ENCODE measurements around the gene MXRA8. TPM values are rescaled to one million over a fixed set of nuclear protein-coding genes. Genes with fewer than 3 reads are reported as not detected.
A peak's percentile ranks its signal among the peaks of the same experiment; 100 is the strongest.

The MXRA8 gene
- total RNA-seq, 4 donors from 2014 or later: 57.1 to 143 (median 106) TPM

DNA sequence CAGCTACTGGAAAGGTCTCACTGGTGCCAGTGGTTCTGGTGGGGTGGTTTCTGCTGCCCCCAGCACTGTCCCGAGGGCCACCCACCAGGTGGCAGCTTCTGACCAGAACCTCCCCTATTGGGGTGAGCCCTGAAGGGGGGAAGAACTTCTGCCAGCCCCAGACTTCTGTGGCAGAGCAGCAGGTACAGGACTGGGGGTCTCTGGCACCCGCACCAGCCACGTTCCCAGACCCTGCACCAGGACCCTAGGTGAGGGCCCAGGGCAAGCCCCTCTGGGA is 48.3 kb downstream of the MXRA8 start:
- Histone ChIP-seq H3K9me3 (no peaks in the 10 kb centered on the region), H3K4me3 (replicated peaks in 1 of 3) (no peak overlapping the region), H3K27me3 (no peaks in the 10 kb centered on the region), H3K27ac (no peak overlapping the region), H3K36me3 (peaks cover 38% of the 10 kb centered on the region in 2 donors), H3K4me1 (peaks cover 31% of the 10 kb centered on the region in 2 donors)
- intact Hi-C loops (cut with DNase I): no loop called here
- 56 to 100% methylated on average over 1 of the region's 3 CpGs for WGBS, 2 donors
- TF ChIP-seq, protein P1, sequence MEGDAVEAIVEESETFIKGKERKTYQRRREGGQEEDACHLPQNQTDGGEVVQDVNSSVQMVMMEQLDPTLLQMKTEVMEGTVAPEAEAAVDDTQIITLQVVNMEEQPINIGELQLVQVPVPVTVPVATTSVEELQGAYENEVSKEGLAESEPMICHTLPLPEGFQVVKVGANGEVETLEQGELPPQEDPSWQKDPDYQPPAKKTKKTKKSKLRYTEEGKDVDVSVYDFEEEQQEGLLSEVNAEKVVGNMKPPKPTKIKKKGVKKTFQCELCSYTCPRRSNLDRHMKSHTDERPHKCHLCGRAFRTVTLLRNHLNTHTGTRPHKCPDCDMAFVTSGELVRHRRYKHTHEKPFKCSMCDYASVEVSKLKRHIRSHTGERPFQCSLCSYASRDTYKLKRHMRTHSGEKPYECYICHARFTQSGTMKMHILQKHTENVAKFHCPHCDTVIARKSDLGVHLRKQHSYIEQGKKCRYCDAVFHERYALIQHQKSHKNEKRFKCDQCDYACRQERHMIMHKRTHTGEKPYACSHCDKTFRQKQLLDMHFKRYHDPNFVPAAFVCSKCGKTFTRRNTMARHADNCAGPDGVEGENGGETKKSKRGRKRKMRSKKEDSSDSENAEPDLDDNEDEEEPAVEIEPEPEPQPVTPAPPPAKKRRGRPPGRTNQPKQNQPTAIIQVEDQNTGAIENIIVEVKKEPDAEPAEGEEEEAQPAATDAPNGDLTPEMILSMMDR (IDR thresholded peaks at IDR 0.05): no peak
- no peak for TF ChIP-seq POLR2A (IDR thresholded peaks at IDR 0.05)
- no peak for DNase-seq

DNA sequence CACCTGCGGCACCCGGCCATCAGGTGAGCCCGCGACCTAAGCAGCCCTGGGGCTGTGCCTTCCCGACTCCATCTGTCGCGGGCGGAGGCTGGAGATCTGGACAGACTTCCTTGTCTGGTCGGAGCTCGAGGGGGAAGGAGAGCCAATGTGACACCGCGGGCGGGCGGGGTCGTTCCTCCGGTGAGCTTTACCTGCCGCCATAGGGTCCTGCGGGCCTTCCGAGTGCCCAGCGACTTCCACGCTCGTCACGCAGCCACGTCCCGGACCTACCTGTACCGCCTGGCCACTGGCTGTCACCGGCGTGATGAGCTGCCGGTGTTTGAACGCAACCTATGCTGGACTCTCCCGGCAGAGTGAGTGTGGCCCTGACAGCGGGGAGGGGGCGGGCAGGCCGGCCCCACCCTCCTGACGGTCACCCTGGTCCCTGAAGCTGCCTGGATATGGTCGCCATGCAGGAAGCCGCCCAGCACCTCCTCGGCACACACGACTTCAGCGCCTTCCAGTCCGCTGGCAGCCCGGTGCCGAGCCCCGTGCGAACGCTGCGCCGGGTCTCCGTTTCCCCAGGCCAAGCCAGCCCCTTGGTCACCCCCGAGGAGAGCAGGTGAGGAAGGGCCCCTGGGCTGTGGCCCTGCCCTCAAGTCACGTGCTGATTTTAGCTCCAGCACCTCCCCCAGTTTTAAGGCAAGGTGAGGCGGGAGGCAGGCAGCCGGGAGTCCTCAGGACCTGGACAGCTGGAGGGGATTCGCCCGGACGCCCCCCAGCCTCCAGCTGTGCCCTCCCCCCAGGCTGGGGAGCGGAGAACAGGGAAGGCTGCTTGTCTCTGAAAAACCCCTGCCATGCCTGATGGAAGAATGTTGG is 48.9 kb downstream of the MXRA8 start:
- Histone ChIP-seq H3K27me3 (no peaks in the 10 kb centered on the region), H3K4me3 (replicated peaks in 1 of 3) (peak overlapping the region; percentile 61 to 91 (median 85)), H3K4me1 (peaks cover 32 to 35% of the 10 kb centered on the region in 2 donors), H3K9me3 (no peaks in the 10 kb centered on the region), H3K27ac (peak overlapping the region in 1 of 3 donors; percentile 93), H3K36me3 (peaks cover 33 to 36% of the 10 kb centered on the region in 2 donors)
- DNase-seq: peak; percentile 42 to 57
- no peak for TF ChIP-seq POLR2A (IDR thresholded peaks at IDR 0.05)
- TF ChIP-seq, protein P1 (IDR thresholded peaks at IDR 0.05): no peak
- WGBS, 2 donors: 47 to 49% methylated on average over 31 to 36 of the region's 57 CpGs
- intact Hi-C loops (cut with DNase I): no loop called here

DNA sequence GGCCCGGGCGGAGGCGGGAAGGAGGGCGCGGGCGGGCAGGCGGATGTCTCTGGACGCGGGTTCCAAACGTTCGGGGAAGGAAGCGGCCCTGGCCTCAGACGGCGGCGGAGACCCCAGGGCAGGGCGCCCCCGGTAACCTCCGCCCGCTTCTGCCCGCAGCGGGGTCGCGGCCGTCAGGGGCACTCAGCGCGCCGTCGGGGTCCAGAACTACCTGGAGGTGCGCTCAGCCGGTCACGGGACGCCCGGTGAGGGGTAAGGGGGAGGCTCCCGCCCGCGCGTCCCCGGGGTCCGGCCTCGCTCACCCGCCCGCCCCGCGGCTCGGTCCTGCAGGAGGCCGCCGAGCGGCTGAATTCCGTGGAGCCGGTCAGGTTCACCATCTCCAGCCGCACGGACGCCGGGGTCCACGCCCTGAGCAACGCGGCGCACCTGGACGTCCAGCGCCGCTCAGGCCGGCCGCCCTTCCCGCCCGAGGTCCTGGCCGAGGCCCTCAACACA is 49.6 kb downstream of the MXRA8 start:
- H3K36me3 ChIP-seq: peaks cover 26 to 29% of the 10 kb centered on the region in 2 donors
- peaks cover 32 to 39% of the 10 kb centered on the region in 2 donors for H3K4me1 ChIP-seq
- no peak for TF ChIP-seq POLR2A (IDR thresholded peaks at IDR 0.05)
- TF ChIP-seq, protein P1 (IDR thresholded peaks at IDR 0.05): no peak
- no peaks in the 10 kb centered on the region for H3K27me3 ChIP-seq
- 0% methylated on average over 10 of the region's 66 CpGs; no CpG with 5 or more reads in 1 of the 2 donors for WGBS, 2 donors
- intact Hi-C loops (cut with DNase I): no loop called here
- peak overlapping the region; percentile 27 to 93 (median 70) for H3K27ac ChIP-seq
- peak overlapping the region; percentile 61 to 91 (median 85) for H3K4me3 ChIP-seq (replicated peaks in 1 of 3)
- no peaks in the 10 kb centered on the region for H3K9me3 ChIP-seq
- peak; percentile 37 to 54 for DNase-seq

DNA sequence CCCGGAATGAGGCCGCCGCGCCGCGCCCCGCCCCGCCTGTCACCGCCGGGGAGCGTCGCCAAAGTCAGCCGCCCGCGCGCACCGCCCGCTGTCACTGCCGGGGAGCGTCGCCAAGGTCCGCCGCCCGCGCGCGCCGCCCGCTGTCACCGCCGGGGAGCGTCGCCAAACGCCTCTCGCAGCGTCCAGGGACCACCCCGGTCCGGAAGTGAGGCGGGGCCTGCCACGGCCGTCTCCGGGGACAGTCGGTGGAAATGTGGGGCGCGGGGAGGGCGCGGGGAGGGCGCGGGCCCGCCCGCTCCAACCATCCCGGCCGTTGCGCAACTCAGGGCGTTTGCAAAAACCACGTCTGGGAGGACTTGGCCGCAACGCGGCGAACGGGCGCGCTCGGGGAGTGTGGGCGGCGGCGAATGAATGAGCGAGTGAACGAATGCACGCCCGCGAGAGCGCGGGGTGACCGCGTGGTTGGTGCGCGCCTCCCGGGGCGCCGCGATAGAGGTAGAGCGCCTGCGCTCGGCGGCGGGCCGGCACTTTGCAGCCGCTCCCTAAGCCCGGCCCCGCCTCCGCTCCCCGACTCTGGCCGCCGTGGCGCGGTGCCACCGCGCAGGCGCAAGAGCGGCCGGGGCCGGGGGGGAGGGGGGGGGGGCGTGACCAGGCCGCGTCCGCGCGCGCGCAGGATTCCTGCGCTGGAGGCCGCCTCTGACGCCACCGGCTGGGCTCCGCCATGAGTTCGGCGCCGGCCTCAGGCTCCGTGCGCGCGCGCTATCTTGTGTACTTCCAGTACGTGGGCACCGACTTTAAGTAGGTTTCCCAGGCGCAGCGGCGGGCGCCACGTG is 50.2 kb downstream of the MXRA8 start, which contains the start of the genes ACAP3 and PUSL1:
Gene ACAP3 (minus strand): TSS at position 8 of the 833 bp plus-strand sequence. CDS start 115 bp downstream, outside the sequence.
Gene PUSL1 (plus strand): TSS at position 675 of the 833 bp plus-strand sequence. CDS start 47 bp downstream, at position 722.
- TF ChIP-seq, protein P1 (IDR thresholded peaks at IDR 0.05): no peak
- peak in 1 of 2 donors; percentile 42 for TF ChIP-seq POLR2A (IDR thresholded peaks at IDR 0.05)
- H3K27ac ChIP-seq: peak within 1 kb of the TSS; percentile 49 to 93 (median 86)
- peaks cover 32 to 39% of the 10 kb centered on the region in 2 donors for H3K4me1 ChIP-seq
- H3K9me3 ChIP-seq: no peaks in the 10 kb centered on the region
- DNase-seq: peak; percentile 86 to 87
- intact Hi-C loops (cut with DNase I): no loop called here
- peak within 1 kb of the TSS; percentile 70 to 91 (median 85) for H3K4me3 ChIP-seq (replicated peaks in 1 of 3)
- peaks cover 19 to 24% of the 10 kb centered on the region in 2 donors for H3K36me3 ChIP-seq
- H3K27me3 ChIP-seq: no peaks in the 10 kb centered on the region
- 0 to 2% methylated on average over 7 to 20 of the region's 131 CpGs for WGBS, 2 donors

Data from thyroid gland (tissue), 4 donors.